ENCODE results near the gene CRYBG3. TPM values are rescaled to one million over a fixed set of nuclear protein-coding genes. Genes with fewer than 3 reads are reported as not detected.

CRYBG3 gene
- total RNA-seq, 2 donors from 2014 or later, result 13.4 to 29.2 TPM

GRCh38 chr3:97990624-97991292 is 168.9 kb downstream of the CRYBG3 start:
- ATAC-seq (ENCODE audit: insufficient number of reproducible peaks, low FRiP score, low read depth) (no peak), DNase-seq (ENCODE audit: low spot score) (no peak)
- H3K27ac ChIP-seq, result no peak overlapping the region
- H3K36me3 ChIP-seq, result no peaks in the 10 kb centered on the region
- no peaks in the 10 kb centered on the region for H3K27me3 ChIP-seq (replicated peaks; ENCODE audit: insufficient read depth)
- no peaks in the 10 kb centered on the region for H3K4me1 ChIP-seq (ENCODE audit: control insufficient read depth in 1 of 2, low read depth in 2 of 2)
- TF ChIP-seq, protein P1, sequence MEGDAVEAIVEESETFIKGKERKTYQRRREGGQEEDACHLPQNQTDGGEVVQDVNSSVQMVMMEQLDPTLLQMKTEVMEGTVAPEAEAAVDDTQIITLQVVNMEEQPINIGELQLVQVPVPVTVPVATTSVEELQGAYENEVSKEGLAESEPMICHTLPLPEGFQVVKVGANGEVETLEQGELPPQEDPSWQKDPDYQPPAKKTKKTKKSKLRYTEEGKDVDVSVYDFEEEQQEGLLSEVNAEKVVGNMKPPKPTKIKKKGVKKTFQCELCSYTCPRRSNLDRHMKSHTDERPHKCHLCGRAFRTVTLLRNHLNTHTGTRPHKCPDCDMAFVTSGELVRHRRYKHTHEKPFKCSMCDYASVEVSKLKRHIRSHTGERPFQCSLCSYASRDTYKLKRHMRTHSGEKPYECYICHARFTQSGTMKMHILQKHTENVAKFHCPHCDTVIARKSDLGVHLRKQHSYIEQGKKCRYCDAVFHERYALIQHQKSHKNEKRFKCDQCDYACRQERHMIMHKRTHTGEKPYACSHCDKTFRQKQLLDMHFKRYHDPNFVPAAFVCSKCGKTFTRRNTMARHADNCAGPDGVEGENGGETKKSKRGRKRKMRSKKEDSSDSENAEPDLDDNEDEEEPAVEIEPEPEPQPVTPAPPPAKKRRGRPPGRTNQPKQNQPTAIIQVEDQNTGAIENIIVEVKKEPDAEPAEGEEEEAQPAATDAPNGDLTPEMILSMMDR (IDR thresholded peaks at IDR 0.05), result no peak
- H3K9me3 ChIP-seq, result no peaks in the 10 kb centered on the region
- H3K4me3 ChIP-seq, result no peak overlapping the region

DNA sequence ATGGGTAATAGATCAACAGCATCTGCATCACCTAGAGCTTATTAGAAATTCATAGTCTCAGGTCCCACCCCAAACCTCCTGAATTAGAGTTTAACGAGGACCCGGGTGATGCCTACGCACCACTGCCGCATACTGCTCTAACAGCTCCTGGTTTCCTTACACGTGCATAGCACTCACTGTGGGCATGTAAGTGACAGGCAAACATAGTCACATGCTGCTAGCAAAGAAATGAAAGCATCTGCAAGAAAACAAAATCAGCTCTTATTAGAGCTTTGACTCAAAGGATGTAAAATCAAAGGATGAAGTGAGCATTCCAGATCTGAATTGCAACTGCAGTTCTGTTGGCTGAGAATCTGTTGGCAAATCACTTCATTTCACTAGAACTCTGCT is 169.5 kb downstream of the CRYBG3 start:
- DNase-seq (ENCODE audit: low spot score), result no peak
- H3K36me3 ChIP-seq, result no peaks in the 10 kb centered on the region
- no peak overlapping the region for H3K27ac ChIP-seq
- H3K9me3 ChIP-seq, result no peaks in the 10 kb centered on the region
- H3K27me3 ChIP-seq (replicated peaks; ENCODE audit: insufficient read depth), result no peaks in the 10 kb centered on the region
- TF ChIP-seq, protein P1 (IDR thresholded peaks at IDR 0.05), result no peak
- no peak overlapping the region for H3K4me3 ChIP-seq
- ATAC-seq (ENCODE audit: insufficient number of reproducible peaks, low FRiP score, low read depth), result no peak
- no peaks in the 10 kb centered on the region for H3K4me1 ChIP-seq (ENCODE audit: control insufficient read depth in 1 of 2, low read depth in 2 of 2)

- TF ChIP-seq, protein P1 (IDR thresholded peaks at IDR 0.05), result no peak
- Histone ChIP-seq H3K27me3 (replicated peaks; ENCODE audit: insufficient read depth) (no peaks in the 10 kb centered on the region), H3K9me3 (no peaks in the 10 kb centered on the region), H3K4me3 (no peak overlapping the region), H3K27ac (no peak overlapping the region), H3K4me1 (ENCODE audit: control insufficient read depth in 1 of 2, low read depth in 2 of 2) (no peaks in the 10 kb centered on the region), H3K36me3 (no peaks in the 10 kb centered on the region)
- ATAC-seq (ENCODE audit: insufficient number of reproducible peaks, low FRiP score, low read depth) (no peak), DNase-seq (ENCODE audit: low spot score) (no peak)
These were observed 170.8 kb downstream of the CRYBG3 start for GRCh38 chr3:97992547-97993173.

GRCh38 chr3:97993526-97993925 is 171.7 kb downstream of the CRYBG3 start:
- Histone ChIP-seq H3K27ac (no peak overlapping the region), H3K4me3 (no peak overlapping the region), H3K36me3 (no peaks in the 10 kb centered on the region), H3K9me3 (no peaks in the 10 kb centered on the region), H3K4me1 (ENCODE audit: control insufficient read depth in 1 of 2, low read depth in 2 of 2) (no peaks in the 10 kb centered on the region), H3K27me3 (replicated peaks; ENCODE audit: insufficient read depth) (no peaks in the 10 kb centered on the region)
- DNase-seq (ENCODE audit: low spot score), result no peak
- no peak for ATAC-seq (ENCODE audit: insufficient number of reproducible peaks, low FRiP score, low read depth)
- TF ChIP-seq, protein P1 (IDR thresholded peaks at IDR 0.05), result no peak

- no peaks in the 10 kb centered on the region for H3K4me1 ChIP-seq (ENCODE audit: control insufficient read depth in 1 of 2, low read depth in 2 of 2)
- H3K4me3 ChIP-seq, result no peak overlapping the region
- no peak overlapping the region for H3K27ac ChIP-seq
- H3K9me3 ChIP-seq, result no peaks in the 10 kb centered on the region
- DNase-seq (ENCODE audit: low spot score) (no peak), ATAC-seq (ENCODE audit: insufficient number of reproducible peaks, low FRiP score, low read depth) (no peak)
- TF ChIP-seq, protein P1 (IDR thresholded peaks at IDR 0.05), result no peak
- H3K27me3 ChIP-seq (replicated peaks; ENCODE audit: insufficient read depth), result no peaks in the 10 kb centered on the region
- no peaks in the 10 kb centered on the region for H3K36me3 ChIP-seq
These were observed 172.6 kb downstream of the CRYBG3 start for GRCh38 chr3:97994328-97994945.

Measured in thoracic aorta (tissue), 2 donors.